NCI-H524 (cell line): ENCODE measurements around the gene WDR77.

Experiments used
- DNase-seq, 2 experiments: peaks; one replicate each; lab custom pipeline; 2025; lab: John Stamatoyannopoulos, UW

The WDR77 gene

GRCh38 chr1:111439461-111440351 lies 9.3 kb downstream of the WDR77 start:
- DNase-seq: no peak

- DNase-seq: no peak
Measured at GRCh38 chr1:111436726-111437125, 12.3 kb downstream of the WDR77 start.

- DNase-seq: no peak
Measured at GRCh38 chr1:111424281-111424680, 24.8 kb downstream of the WDR77 start.

- DNase-seq: no peak
Measured at GRCh38 chr1:111422546-111423391, 26.3 kb downstream of the WDR77 start.

GRCh38 chr1:111420377-111420776 lies 28.7 kb downstream of the WDR77 start:
- no peak for DNase-seq

GRCh38 chr1:111419037-111419436 lies 30.0 kb downstream of the WDR77 start:
- no peak for DNase-seq

GRCh38 chr1:111417755-111418154 lies 31.3 kb downstream of the WDR77 start:
- DNase-seq: no peak

GRCh38 chr1:111415461-111415860 lies 33.6 kb downstream of the WDR77 start:
- DNase-seq: no peak

- no peak for DNase-seq
Measured at GRCh38 chr1:111414756-111415155, 34.3 kb downstream of the WDR77 start.

GRCh38 chr1:111412839-111413238 lies 36.2 kb downstream of the WDR77 start:
- DNase-seq: no peak

GRCh38 chr1:111407301-111407700 lies 41.8 kb downstream of the WDR77 start:
- DNase-seq: no peak

GRCh38 chr1:111406321-111406768 lies 42.7 kb downstream of the WDR77 start:
- DNase-seq: no peak

- no peak for DNase-seq
Measured at GRCh38 chr1:111404588-111404987, 44.5 kb downstream of the WDR77 start.

GRCh38 chr1:111402083-111402482 lies 47.0 kb downstream of the WDR77 start:
- DNase-seq: no peak

GRCh38 chr1:111399792-111400610 lies 49.1 kb downstream of the WDR77 start:
- DNase-seq: peak in 1 of 2 experiments; percentile 49

GRCh38 chr1:111392460-111392945 lies 56.6 kb downstream of the WDR77 start:
- no peak for DNase-seq

- DNase-seq: no peak
Measured at GRCh38 chr1:111392042-111392441, 57.0 kb downstream of the WDR77 start.
